ENCODE results near the gene CFAP46.

DNA sequence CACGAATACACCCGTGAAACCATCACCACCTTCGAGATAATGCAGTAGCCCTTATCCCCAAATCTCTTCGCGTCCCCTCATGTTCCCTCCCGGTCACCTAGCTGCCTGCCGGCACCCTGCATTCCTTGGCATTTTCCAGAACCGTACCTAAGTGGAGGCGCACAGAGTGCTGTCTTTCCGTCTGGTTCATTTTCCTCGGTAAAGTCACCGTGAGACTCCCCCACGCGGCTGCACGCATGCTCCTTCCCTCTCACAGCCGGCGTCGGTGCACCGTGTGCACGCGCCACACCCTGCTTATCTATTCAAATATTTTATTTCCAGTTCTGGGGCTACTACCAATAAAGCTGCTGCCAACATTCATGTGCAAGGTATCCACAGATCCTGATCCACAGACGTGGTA, 90.9 kb downstream of the CFAP46 start:
- no peak for TF ChIP-seq CTBP2 (IDR thresholded peaks at IDR 0.05; ENCODE audit: borderline replicate concordance, insufficient read depth, insufficient read length, low read length)
- TF ChIP-seq, protein P1, sequence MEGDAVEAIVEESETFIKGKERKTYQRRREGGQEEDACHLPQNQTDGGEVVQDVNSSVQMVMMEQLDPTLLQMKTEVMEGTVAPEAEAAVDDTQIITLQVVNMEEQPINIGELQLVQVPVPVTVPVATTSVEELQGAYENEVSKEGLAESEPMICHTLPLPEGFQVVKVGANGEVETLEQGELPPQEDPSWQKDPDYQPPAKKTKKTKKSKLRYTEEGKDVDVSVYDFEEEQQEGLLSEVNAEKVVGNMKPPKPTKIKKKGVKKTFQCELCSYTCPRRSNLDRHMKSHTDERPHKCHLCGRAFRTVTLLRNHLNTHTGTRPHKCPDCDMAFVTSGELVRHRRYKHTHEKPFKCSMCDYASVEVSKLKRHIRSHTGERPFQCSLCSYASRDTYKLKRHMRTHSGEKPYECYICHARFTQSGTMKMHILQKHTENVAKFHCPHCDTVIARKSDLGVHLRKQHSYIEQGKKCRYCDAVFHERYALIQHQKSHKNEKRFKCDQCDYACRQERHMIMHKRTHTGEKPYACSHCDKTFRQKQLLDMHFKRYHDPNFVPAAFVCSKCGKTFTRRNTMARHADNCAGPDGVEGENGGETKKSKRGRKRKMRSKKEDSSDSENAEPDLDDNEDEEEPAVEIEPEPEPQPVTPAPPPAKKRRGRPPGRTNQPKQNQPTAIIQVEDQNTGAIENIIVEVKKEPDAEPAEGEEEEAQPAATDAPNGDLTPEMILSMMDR (IDR thresholded peaks at IDR 0.05; ENCODE audit: control extremely low read depth in 1 of 3, insufficient read depth in 1 of 3, low read depth in 1 of 3, low read length in 3 of 3): no peak
- TF ChIP-seq POLR2AphosphoS5 (IDR thresholded peaks at IDR 0.05; ENCODE audit: low read depth, low read length): no peak
- TF ChIP-seq RNF2 (IDR thresholded peaks at IDR 0.05; ENCODE audit: borderline replicate concordance, low read depth, low read length, missing control alignments, poor library complexity, severe bottlenecking): no peak
- TF ChIP-seq SIRT6 (IDR thresholded peaks at IDR 0.05; ENCODE audit: low read length): no peak
- TF ChIP-seq CEBPB (IDR thresholded peaks at IDR 0.05; ENCODE audit: low read depth, low read length): no peak
- TF ChIP-seq, protein P2, sequence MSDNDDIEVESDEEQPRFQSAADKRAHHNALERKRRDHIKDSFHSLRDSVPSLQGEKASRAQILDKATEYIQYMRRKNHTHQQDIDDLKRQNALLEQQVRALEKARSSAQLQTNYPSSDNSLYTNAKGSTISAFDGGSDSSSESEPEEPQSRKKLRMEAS (IDR thresholded peaks at IDR 0.05): no peak
- no peak for TF ChIP-seq POLR2A (IDR thresholded peaks at IDR 0.05; ENCODE audit: control extremely low read depth in 1 of 2, low read depth in 2 of 2, low read length in 2 of 2)
- TF ChIP-seq SUZ12 (IDR thresholded peaks at IDR 0.05; ENCODE audit: low read length): no peak
- no peak for TF ChIP-seq RXRA (IDR thresholded peaks at IDR 0.05; ENCODE audit: insufficient read depth, low read depth, low read length)
- no peak for TF ChIP-seq JUND (IDR thresholded peaks at IDR 0.05; ENCODE audit: low read length)
- no peak for TF ChIP-seq TCF12 (IDR thresholded peaks at IDR 0.05; ENCODE audit: low read depth, low read length)
